Uterus (tissue), 4 donors: ENCODE results near the gene ADPRM. TPM values are rescaled to one million over a fixed set of nuclear protein-coding genes. Genes with fewer than 3 reads are reported as not detected.

ENCODE experiments used
- DNase-seq, 2 donors: peaks; one replicate each; pipeline ENCODE4 v3.0.0-alpha.2; 2019 to 2020
- H3K27ac ChIP-seq, 2 donors: fragments of 200-600 bp; sonication (generic); 1 replicate in 1 of 2; 2 replicates in 1 of 2; pipeline ENCODE4 v1.5.1; 2016 to 2018
- H3K27me3 ChIP-seq, 2 donors: fragments of 200-600 bp; sonication (generic); one replicate each; pipeline ENCODE4 v1.5.1; 2018 to 2019; ENCODE audit warnings: control low read depth in 1 of 2
- H3K36me3 ChIP-seq, 2 donors: fragments of 200-600 bp; sonication (generic); one replicate each; pipeline ENCODE4 v1.5.1; 2019; ENCODE audit warnings: control low read depth in 1 of 2
- H3K4me1 ChIP-seq, 2 donors: fragments of 200-600 bp; sonication (generic); one replicate each; pipeline ENCODE4 v1.5.1; 2018 to 2019; ENCODE audit warnings: control low read depth in 1 of 2
- H3K4me3 ChIP-seq, 2 donors: fragments of 200-600 bp; sonication (generic); 1 replicate in 1 of 2; 2 replicates in 1 of 2; pipeline ENCODE4 v1.5.1; 2018 to 2019; ENCODE audit warnings: mild to moderate bottlenecking in 1 of 2
- H3K9me3 ChIP-seq, 2 donors: fragments of 200-600 bp; sonication (generic); one replicate each; pipeline ENCODE4 v1.5.1; 2019; ENCODE audit warnings: control low read depth in 1 of 2
- POLR2A ChIP-seq, 2 donors: fragments of 450-650 bp; IDR thresholded peaks; one replicate each; pipeline ENCODE4 v1.6.1; 2016; ENCODE audit warnings: antibody characterized with exemption in 2 of 2, mild to moderate bottlenecking in 1 of 2, moderate library complexity in 1 of 2
- intact Hi-C: fragments of 100-400 bp; cut with DNase I; formaldehyde crosslinking; loops from one replicate; pipeline ENCODE4 v1.15.1; 2023; ENCODE audit warnings: low total_unique reads
- total RNA-seq, 4 donors: library from RNA; depleted of rRNA in 3 of 4; stranded (reverse); fragments of >200 nt in 3 of 4; gene quantifications; one replicate each; pipeline versions ENCODE4 v1.1.0 to v1.2.4, GENCODE V29; 2014 to 2023
- TF ChIP-seq, protein P1 (sequence below), 4 experiments: fragments of 200-600 bp in 2 of 4; fragments of 450-650 bp in 2 of 4; sonication (generic) in 2 of 4; IDR thresholded peaks; one replicate each; pipeline ENCODE4 v1.5.1; 2016 to 2019; ENCODE audit warnings: antibody characterized with exemption in 4 of 4, mild to moderate bottlenecking in 2 of 4, moderate library complexity in 1 of 4
- donor health status: DM: yes; HTN: yes; CAD: no.

The ADPRM gene
- total RNA-seq, 4 donors from 2014 or later = 14.0 to 32.6 (median 17.8) TPM

DNA sequence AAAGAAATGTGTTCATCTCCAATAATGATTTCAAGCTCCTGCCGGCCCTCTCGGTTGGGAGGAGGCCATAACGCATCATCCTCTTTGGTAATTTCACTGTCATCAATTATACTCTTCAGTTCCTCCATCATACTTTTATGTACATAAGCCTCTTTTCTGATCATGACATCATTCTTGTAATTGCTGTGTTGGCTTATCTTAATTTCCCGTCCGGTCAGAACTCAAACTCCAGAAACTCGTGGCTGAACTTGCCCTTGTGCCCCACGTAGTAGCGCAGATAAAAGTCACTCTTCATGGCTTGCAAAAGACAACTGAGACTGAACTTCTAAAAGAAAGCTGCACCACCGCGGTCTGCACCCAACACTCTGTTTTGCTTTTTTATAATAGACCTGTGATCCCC, 18.8 kb downstream of the ADPRM start:
- no peak for DNase-seq
- Histone ChIP-seq H3K27ac (no peak overlapping the region), H3K36me3 (no peaks in the 10 kb centered on the region), H3K27me3 (no peaks in the 10 kb centered on the region), H3K4me3 (no peak overlapping the region), H3K4me1 (no peaks in the 10 kb centered on the region), H3K9me3 (no peaks in the 10 kb centered on the region)
- intact Hi-C loops = no loop called here
- no peak for TF ChIP-seq POLR2A (IDR thresholded peaks at IDR 0.05)
- TF ChIP-seq, protein P1, sequence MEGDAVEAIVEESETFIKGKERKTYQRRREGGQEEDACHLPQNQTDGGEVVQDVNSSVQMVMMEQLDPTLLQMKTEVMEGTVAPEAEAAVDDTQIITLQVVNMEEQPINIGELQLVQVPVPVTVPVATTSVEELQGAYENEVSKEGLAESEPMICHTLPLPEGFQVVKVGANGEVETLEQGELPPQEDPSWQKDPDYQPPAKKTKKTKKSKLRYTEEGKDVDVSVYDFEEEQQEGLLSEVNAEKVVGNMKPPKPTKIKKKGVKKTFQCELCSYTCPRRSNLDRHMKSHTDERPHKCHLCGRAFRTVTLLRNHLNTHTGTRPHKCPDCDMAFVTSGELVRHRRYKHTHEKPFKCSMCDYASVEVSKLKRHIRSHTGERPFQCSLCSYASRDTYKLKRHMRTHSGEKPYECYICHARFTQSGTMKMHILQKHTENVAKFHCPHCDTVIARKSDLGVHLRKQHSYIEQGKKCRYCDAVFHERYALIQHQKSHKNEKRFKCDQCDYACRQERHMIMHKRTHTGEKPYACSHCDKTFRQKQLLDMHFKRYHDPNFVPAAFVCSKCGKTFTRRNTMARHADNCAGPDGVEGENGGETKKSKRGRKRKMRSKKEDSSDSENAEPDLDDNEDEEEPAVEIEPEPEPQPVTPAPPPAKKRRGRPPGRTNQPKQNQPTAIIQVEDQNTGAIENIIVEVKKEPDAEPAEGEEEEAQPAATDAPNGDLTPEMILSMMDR (IDR thresholded peaks at IDR 0.05) = no peak

DNA sequence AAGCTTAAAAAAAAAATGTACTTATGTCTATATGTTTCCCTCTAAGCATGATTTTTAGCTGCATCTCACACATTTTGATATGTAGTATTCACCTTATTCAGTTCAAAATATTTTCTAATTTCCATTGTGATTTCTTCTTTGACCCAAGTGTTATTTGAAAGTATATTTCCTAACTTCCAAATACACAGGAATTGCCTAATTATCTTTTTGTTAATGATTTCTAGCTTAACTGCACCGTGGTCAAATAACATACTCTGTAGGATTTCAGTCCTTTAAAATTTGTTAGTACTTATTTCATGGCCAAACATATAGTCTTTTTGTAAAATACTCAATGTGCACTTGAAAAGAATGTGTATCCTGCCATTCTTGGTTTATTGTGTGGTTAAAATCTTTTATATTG, 21.2 kb downstream of the ADPRM start:
- no peaks in the 10 kb centered on the region for H3K27me3 ChIP-seq
- H3K27ac ChIP-seq = no peak overlapping the region
- TF ChIP-seq, protein P1 (IDR thresholded peaks at IDR 0.05) = no peak
- no peak for TF ChIP-seq POLR2A (IDR thresholded peaks at IDR 0.05)
- H3K36me3 ChIP-seq = no peaks in the 10 kb centered on the region
- no peak overlapping the region for H3K4me3 ChIP-seq
- no peak for DNase-seq
- intact Hi-C loops = no loop called here
- H3K4me1 ChIP-seq = no peaks in the 10 kb centered on the region
- H3K9me3 ChIP-seq = no peaks in the 10 kb centered on the region

DNA sequence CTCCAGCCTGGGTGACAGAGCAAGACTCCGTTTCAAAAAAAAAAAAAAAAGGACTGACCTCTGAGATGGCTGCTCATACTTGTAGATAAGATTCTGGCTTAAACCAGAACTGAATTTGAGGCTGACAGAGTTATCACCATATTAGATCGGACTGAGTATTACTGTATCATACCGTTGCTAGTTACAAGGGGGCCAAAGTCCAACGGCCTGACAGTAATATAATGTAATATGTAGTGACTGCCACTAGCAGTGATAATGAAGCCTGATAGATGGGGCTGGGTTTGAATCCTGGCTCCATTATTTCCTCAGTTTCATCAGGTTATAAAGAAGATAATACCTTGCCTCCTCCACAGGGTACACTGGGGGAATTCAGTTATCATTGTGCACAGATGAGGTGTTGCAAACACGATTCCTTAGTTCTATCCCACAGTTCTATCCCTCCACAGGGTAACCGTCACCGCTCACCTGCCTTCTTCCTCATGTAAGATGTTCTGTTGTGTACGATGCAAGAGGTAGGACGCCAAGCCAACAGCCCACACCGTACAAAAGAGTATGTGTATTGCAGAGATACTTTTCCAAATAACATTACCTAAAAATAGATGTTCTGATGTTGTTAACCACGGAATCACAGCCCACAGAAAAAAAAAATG, 27.3 kb downstream of the ADPRM start:
- no peak overlapping the region for H3K4me3 ChIP-seq
- no peak overlapping the region for H3K27ac ChIP-seq
- no peak for DNase-seq
- no peaks in the 10 kb centered on the region for H3K36me3 ChIP-seq
- intact Hi-C loops = no loop called here
- no peaks in the 10 kb centered on the region for H3K4me1 ChIP-seq
- H3K9me3 ChIP-seq = no peaks in the 10 kb centered on the region
- H3K27me3 ChIP-seq = no peaks in the 10 kb centered on the region
- TF ChIP-seq, protein P1 (IDR thresholded peaks at IDR 0.05) = no peak
- no peak for TF ChIP-seq POLR2A (IDR thresholded peaks at IDR 0.05)

DNA sequence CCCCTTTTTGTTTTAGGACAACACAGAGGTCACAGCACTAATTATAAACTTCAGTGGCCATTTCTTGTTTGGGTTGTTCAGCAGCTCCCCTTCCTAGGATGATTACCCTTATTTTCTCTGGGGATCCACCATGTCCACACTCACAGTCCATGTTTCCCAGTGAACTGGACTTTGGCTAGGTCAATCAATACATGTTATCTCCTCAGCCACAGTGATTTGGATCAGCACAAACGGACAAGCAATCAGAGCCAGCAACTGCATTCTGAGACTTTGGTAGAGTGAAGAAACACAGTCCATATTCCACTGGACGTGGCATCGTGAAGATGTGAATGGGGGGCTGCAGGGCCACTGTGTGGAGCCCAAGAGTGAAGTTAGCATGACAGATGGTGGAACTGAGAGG, 27.9 kb downstream of the ADPRM start:
- no peaks in the 10 kb centered on the region for H3K36me3 ChIP-seq
- TF ChIP-seq, protein P1 (IDR thresholded peaks at IDR 0.05) = no peak
- TF ChIP-seq POLR2A (IDR thresholded peaks at IDR 0.05) = no peak
- H3K4me3 ChIP-seq = no peak overlapping the region
- H3K9me3 ChIP-seq = no peaks in the 10 kb centered on the region
- no peak for DNase-seq
- no peaks in the 10 kb centered on the region for H3K4me1 ChIP-seq
- intact Hi-C loops = no loop called here
- no peak overlapping the region for H3K27ac ChIP-seq
- H3K27me3 ChIP-seq = no peaks in the 10 kb centered on the region

DNA sequence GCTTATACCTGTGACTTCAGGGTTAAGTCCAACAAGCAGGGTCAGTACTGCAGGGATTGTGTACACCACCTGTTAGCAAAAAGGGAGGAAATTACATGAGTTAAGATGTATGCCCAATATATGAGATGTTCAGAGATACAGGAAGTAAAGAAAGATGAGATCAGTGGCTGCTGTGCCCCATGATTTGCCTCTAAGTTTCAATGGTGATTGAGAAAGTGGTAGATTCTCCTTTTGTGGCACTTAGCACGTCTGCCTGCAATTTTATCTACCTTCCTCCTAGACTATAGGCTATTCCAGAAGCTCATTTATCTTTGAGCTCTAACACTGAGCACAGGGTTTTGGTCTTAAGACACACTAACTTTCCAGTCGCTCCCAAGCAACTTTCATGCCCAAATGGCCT, 28.8 kb downstream of the ADPRM start:
- Histone ChIP-seq H3K4me3 (no peak overlapping the region), H3K36me3 (no peaks in the 10 kb centered on the region), H3K27ac (no peak overlapping the region), H3K27me3 (no peaks in the 10 kb centered on the region), H3K4me1 (no peaks in the 10 kb centered on the region), H3K9me3 (no peaks in the 10 kb centered on the region)
- TF ChIP-seq POLR2A (IDR thresholded peaks at IDR 0.05) = no peak
- TF ChIP-seq, protein P1 (IDR thresholded peaks at IDR 0.05) = no peak
- intact Hi-C loops = no loop called here
- DNase-seq = no peak
